CD4-positive, alpha-beta T cell treated with Interleukin-4 for 1 hour (primary cell): Measurements from ENCODE around the gene ARAP2.
"Not testable (repeated sequence)": the region's sequence is repeated elsewhere in the genome, so short reads cannot be mapped to it uniquely, and the experiment has no call there.

ENCODE experiments used
- DNase-seq, 2 donors: peaks; one replicate each; pipeline ENCODE4 v3.0.0-alpha.2; 2020 to 2022

ARAP2 gene

DNA sequence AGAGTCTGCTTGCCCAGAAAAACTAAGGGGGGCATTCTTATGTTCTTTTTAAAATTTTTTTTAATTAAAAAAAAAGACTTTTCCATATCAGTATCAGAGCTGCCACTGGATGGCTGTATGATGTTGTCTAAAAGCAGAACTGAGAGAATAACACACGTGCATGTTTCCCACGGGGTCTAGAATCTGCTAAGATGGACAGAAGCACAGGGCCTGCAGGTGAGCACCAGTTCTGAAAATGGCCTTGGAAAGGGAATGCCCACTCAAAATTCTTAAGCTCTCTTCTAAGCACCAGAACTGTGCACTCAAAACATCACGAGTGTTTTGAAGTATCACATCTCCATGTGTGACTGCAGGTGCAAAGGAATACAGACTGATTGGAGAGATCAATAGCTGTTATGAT, 61.1 kb downstream of the ARAP2 start:
- DNase-seq = no peak

DNA sequence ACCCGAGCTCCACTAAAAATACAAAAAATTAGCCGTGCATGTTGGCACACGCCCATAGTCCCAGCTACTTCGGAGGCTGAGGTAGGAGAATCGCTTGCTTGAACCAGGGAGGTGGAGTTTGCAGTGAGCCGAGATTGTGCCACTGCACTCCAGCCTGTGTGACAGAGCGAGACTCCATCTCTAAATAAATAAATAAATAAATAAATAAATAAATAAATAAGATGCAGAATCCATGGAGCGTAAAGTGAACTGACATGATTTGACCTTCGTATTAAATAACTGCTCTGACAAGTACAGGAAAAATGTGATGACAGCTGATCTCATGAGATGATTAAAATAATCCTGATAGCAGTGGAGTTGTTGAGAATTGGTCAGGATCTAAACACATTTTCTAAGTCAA, 62.0 kb downstream of the ARAP2 start:
- not testable (repeated sequence) for DNase-seq

DNA sequence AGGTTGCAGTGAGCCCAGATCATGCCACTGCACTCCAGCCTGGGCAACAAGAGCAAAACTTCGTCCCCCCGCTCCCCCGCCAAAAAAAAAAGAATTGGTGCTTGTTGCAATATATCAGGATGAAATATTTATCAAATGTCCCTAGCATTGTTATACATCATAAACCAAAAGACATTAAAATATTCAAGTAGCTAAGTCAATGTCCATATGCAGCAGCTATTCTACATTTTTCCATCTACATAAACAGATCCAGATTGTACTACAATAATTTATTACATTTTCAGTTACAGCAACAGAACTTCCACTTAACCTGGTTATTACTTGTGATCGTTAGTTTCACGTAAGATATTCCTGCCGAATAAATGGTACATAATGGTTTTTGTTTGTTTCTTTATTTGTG, 64.1 kb downstream of the ARAP2 start:
- no peak for DNase-seq

DNA sequence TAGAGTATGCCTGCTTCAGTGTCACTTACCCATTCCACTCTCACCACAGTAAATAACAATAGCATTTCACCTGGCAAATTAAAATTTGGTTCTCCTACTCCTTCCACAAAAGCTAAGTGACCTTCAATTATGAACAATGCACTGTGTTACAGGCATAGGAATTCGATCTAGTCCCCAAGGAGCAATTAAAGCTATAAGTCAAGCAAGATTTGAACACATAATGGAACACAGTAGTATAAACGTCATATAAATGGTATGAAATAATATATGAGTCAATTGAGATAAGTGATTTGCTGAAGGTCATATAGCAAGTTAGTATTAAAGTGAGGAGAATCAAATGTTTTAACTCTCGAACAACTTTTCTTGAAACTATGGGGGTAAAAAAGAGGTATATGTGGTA, 65.8 kb downstream of the ARAP2 start:
- DNase-seq = no peak

DNA sequence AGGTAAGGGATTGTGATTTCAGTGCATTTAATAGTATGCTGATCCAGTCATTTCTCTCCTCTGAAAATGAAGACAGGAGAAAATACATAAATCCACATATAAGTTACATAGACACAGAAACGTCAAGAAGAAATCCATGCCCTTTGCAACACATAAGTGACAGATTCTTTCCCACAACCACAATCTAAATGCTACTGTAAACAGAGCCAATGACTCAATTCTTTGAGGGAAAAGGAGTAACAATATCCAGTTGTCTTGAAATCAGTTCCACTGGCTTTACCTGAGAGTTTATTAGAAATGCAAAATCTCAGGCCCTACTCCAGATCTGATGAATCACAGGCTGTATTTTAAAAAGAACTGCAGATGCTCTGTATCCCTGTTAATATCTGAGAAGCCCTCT, 66.4 kb downstream of the ARAP2 start:
- no peak for DNase-seq

DNA sequence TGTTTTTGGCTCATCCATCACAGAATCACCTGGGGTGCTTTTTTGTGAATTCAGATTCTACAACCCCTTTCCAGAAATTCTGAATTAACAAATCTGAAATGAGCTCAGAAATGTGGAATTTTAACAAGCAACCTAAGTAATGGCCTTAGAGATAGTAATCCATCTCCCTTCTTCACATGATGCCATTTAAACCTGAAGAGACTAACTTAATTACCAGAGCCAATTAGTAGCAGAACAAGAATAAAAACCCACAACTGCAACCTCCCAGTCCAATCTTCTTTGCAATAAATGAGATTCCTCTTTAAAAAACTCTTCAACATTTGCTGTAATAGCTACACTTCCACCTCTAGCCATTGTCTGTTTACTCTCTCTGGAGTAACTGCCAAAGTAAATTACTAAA, 69.7 kb downstream of the ARAP2 start:
- no peak for DNase-seq

DNA sequence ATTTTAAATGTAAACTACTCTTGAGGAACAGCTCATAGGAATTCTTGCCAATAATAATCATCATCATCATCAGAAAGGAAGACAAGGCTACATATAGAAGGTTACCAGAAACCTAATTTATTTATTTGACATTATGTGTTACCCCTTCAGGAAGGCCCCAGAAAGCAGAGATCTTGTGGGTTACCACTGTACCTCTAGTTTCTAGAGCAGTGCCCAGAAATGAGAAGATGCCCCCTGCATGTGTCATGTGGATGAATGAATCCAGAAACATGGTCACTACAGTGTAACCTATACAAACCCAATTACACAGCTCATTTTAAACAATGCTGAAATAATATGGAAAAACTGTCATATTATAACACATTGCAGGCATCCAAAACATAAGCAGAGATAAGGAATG, 70.4 kb downstream of the ARAP2 start:
- no peak for DNase-seq

DNA sequence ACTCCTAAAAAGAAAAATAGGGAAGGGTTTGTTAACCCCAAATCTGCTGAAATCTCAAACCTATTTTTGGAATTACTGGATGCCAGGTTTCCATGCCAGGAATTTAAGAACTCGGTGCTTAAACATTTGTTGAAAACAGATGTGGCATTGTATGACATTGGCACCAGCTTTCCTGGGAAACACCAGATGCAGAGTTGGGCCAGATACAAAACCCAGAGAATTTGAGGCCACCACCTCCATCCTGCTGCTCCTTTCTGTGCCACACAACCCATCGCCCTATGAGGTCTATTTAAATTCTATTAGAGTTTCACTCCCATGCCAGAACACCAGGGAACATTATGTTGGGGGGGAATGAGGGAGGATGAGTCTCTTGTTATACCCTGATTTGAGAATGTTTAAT, 71.7 kb downstream of the ARAP2 start:
- DNase-seq = no peak

DNA sequence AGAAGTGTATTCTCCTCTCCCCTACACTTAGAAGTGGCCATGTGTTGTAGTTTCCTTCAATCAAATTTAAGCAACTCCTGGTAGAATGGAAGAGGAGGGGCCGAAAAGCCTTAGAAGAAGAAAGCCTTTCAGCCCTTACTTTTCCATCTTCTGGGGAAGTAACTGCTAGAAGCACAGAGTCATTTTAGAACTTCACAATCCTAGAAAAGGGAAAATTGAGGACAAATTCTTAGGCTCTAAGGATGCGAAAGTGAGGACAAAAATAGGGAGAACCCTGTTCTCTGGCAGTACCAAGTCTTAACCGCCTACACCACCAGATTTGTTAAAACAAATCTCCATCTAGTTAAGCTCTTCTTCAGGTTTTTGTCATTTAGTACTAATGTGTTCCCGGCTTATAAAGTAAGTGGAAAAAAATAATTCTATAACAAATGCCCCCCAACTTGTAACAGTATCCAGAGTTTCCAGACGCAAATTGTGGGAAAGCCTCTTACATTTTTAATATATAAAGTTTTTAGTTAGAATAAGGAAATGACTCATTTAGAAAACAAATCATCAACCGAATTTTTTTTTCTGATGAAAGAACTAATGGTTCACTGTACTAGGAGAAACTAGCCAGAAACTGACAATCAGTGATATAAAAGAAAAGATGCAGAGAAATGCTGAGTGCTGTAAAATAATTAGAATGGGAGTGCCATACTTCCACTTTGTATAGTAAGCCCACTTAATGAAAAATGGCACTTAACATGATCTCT, 76.0 kb downstream of the ARAP2 start:
- DNase-seq = no peak

DNA sequence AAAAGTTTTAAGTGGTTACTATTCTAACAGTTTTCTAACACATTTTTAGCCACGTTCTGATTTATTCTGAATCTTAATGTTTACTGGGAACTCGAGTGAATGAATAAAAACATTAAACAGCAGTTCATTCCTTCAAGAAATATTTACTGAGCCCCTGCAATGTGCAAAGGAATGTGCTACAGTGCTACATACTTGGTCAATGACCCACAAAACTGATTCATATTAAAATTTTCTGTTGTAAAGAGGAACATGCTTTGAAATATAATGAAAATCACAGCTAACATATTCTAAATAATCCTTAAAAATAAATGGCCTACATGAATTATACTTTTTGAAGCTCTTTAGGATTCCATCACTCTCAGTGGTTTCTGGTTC, 78.7 kb downstream of the ARAP2 start:
- no peak for DNase-seq

DNA sequence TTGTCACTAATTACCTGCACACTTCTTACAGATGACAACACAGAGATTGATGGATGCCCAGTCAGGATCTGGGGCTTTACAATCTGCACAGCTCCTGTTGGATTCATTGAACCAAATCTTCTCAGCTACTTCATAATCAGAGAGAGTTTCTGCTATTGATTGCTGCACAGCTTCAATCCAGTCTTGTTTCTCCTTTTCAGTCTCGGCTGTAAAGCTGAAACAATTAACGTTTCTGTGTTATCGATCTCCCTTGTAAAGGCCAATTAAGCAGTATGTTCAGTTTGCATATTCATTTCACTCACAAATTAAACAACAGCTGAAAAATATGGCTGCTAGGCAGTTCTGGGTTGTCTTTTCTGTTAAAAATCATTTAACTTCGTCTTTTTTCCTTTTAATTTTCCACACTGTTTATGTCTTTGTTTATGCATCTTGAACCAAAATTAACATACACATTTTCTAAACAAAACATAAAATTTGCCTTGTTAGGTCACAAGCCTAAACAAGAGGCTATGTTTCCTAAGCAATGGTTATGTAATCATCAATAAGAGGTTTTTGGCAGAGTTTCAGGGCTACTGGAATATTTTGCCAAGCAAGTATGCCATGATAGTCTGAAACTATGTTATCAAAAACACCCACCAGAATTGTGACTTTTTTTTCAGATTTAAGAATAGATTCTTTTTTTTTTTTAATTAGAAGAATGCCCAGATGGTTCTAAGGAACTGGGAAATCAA, 79.2 kb downstream of the ARAP2 start:
- DNase-seq = no peak

DNA sequence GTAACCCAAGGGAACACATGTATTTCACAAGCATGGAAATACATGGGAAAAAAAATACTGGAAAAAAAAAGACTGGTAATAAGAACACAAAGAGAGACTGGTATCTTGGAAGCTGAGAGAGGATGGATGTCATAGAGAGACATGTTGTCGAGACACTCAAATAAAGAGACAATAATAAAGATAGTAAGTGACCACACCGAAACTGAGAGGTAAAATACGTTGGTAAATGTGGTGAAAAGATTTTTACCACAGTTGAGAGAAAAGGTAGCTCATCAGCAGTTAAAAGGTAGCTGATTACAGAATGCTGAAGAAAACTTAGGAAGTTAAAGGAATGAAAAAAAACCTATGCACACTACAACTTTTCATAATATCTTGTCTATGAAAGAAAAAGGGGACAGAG, 81.1 kb downstream of the ARAP2 start:
- no peak for DNase-seq

DNA sequence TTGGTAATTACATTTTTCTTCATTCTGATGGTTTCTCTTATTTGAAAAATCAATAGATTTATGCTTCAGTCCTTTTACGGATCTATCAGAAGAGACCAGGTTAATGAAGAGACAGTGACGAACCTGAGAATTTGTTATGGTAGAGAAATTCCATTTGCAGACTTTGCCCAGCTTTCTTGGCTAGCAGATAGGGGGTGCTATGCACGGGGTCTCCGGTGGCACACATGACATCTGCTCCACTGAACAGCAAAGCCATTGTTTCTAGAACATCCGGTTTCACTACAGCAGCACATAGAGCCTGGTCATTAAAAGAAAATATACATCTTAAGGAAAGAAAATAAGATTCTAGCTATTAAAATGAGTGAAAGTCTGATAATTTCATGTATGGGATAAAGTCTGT, 85.1 kb downstream of the ARAP2 start:
- DNase-seq = peak in 1 of 2 donors; percentile 5

DNA sequence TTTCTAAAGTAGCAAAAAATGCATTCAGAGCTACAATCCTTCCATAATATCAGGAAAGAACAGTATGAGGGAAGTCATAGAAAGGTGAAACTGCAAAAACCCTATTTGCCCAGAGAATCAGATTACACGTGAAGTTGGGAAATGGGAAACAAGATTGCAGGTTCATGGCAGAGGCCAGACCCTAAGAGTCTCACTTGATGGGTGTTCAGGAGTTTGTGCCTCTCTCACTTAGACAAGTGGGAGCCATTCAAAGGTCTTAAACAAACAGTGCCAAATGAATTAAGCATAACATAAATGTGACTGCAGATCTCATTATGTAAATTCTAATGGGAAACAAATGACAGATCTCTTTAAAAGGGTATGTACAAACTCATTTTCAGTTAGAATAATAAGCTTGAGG, 91.6 kb downstream of the ARAP2 start:
- no peak for DNase-seq

DNA sequence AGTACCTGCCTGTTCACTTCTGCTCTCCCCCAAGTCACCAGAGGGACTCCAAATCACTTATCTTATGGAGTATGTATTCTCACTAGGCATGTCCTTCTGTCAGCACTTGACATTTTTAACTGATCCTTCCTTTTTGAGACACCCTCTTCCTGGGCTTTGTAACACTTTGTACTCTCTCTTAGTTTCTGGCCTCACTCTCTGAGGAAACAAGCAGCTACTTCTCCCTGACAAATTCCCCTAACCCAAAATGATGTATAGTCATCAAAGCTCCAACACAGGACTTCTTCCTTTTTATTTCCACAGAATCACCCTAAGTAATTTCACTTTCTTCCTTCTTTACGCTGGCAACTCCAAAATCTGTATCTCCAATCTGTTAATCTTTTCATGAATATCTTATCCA, 101.8 kb downstream of the ARAP2 start:
- no peak for DNase-seq

DNA sequence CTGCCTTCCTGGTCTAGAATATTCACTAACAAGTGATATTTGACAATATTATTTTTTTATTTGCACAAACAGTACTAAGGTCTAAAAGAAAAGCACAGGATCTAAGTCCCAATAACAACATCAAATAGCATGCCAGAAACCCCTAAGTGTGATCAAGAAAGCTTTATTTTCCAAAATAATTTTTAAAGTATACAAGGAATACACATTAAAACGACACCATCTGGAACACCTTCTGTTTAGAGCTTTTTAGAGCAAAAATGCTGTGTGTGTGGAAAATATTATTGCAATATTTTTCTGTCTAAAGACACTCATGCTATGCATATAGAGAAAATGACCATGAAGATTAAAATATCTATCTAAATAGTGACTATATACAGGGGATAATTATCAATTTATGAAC, 103.1 kb downstream of the ARAP2 start:
- DNase-seq = no peak

DNA sequence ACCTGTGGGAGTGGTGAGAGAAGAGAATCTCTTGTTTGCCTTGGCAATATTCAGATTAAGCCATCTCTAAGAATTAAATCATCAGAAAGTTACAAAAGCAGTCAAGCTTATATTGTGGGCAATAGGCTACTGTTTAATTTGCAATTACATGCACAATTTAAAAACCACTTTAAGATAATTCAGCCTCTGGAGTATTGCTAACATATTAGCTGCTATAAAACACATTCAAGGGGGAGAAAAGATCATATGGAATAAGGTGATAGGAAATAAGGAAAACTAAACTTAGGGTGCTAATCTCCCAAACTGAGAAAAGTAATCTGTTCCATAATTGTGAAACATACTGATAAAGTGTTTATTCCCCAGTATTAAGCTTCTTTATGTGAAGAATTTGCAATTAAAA, 103.9 kb downstream of the ARAP2 start:
- no peak for DNase-seq

DNA sequence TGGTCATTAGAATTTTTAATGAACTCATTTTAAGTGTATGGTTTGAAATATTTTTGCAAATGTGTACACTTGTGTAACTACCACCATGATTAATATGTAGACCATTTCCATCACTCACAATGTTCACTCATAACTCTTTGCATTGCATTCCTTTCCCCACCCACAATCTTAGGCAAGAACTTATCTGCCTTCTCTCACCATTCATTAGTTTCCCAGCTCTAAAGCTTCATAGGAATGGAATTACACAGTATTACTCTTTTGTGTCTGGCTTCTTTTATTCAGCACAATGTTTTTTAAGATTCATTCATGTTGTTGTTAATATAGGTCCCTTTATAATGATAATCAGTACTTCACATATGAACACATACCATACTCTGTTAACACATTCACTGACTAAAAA, 106.1 kb downstream of the ARAP2 start:
- DNase-seq = no peak

DNA sequence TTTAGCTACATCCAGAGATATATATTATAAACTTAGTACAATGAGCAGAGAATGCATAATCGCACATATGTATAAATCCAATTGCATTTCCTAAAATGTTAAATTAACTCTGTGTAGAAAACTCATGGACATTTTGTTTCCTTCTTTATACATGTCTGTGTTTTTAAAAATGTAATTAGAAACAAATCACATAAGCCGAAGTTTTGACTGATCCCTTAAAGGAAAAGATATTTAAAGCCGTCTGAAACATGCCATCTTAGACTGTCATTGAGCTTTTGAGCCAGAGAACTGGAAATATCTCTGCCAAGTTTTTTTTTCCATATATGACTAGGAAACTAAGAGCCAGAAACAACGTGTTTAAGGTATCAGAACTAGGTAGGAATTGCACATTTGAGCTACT, 107.0 kb downstream of the ARAP2 start:
- no peak for DNase-seq

DNA sequence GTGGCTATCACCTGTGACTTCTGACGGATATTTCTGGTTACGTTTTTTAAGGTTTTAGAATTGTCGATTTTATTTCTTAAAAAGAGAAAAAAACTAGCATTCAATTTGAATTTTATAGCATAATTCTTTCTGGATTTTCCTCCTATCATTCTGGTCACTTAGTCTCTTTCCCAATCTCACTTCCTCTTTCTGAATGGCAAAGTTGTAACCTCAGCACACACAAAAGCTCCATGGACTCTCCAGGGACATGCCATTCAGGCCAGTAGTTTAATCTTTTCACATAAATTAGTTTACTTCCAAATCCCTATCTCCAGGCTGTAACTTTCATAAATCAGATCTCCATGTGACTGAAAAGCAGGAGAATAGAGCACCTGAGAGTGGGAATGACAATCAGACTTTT, 110.7 kb downstream of the ARAP2 start:
- DNase-seq = no peak

DNA sequence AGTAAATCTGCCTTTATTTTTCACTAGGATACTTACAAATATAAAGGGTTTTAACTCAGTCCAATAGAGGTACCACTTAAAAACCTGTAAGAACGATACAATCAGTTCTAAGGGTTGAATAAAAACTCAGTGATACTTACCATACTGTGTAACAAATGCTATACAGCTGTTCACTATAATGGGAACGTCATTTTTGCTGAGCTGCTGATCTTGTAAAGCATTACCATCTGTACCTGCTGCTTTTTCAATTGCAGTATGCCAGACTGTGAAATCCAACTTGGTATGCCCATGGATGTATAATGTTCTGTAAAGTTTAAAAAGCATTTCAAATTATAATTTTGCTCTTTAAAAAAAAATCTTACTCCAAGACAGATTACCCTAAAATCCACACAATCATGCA, 111.2 kb downstream of the ARAP2 start:
- no peak for DNase-seq

DNA sequence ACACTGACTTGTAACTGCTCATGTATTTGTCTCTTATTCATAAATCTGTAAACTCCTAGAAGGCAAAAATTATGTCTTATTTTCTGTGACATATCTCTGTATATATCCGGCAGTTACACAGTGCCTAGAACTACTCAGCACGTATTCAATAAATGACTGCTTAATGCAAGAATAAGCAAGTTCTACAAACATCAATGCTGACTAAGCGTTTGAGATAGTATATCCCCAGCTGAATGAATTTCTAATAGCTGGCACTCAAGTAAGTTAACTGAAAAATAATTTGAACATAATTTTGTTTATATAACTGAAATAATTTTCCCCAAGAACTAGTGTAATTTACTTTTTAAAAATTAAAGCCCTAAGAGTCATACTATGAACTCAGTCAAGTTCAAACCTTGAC, 113.7 kb downstream of the ARAP2 start:
- no peak for DNase-seq

DNA sequence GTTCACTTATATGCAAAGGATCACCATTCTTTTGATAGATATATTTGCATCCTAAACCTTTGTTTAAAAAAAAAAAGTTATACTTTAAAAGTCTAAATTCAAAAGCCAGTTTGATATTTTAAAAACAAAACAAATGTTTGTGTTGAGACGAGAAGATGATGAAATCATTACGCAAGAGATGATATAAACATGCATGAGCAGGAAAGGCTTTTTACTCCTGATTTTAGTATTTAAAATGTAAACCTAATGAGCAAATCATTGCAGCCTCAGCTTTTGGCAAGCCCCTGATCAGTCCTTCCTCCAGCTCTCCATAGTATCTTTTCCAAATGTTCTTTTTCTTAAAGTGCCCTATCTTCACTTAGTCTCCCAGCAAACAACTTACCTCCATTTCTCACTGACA, 115.6 kb downstream of the ARAP2 start:
- DNase-seq = no peak

DNA sequence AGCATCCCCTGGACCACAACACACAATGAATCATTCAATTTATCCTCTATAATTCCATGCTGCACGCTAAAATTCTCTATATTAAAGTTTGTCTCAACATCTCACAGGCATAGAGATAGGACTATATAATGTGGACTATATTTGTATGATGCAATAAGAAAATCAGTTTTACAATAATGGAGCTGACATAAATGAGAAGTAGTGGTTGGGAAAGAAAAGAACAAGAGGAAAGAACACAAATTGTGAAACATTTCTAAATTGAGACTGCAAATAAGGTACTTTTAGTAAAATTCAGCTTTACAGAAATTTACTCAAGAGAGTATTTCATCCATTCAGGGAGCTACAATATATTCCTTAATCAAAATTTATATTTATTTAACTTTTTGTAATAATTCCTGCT, 120.4 kb downstream of the ARAP2 start:
- no peak for DNase-seq

DNA sequence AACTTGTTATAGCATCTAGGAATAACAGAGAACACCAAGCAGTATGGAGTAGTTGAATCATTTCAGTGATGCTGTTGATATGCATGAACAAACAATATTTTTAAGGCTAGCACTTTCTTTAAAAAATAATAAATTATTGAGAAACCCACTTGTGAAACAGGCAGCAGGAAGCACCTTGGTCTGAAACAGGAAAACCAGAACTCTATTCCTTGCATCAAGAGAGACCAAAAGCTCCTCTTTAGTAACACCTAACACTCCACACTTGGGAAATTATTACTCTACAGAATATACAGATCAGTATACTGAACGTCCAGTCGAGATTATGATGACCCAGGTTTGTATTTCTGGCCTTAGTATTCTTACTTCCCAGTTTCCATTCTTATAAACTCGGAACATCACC, 129.0 kb downstream of the ARAP2 start:
- no peak for DNase-seq
